ENCODE results near the gene PBX4. TPM values are rescaled to one million over a fixed set of nuclear protein-coding genes. Genes with fewer than 3 reads are reported as not detected.
A peak's percentile ranks its signal among the peaks of the same experiment; 100 is the strongest.

Gene PBX4
- total and polyA plus RNA-seq, 2 of the 8 experiments (the other 6 are each of a cell fraction or from before 2014, with no cell fraction given), result 3.4 to 3.8 TPM

DNA sequence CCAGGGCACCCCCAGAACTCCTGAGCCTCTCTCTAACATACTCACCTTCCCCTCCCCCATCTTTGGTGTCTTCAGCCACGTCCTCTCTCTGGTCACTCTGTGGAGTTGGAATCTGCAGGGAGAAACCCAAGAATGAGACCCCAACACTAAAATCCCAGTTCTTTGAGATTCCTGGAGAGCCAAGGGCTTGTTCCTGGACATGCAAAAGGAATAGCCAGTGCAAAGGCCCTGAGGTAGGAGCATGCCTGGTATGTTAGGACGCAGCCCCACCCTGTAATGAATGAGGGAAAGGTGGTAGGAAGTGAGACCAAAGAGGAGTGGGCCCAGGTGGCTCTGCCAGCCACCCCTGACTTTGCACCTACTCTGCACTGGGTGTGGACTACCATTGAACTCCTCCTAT, 11.9 kb upstream of the PBX4 start:
- Histone ChIP-seq H3K9me3 (ENCODE audit: insufficient read depth in 2 of 2, low read depth in 1 of 2, low read length in 1 of 2) (no peaks in the 10 kb centered on the region), H2AFZ (ENCODE audit: low read length) (no peak overlapping the region), H3K27me3 (replicated peaks in 1 of 4; ENCODE audit: control insufficient read depth in 3 of 4, extremely low read depth in 1 of 4, insufficient read depth in 3 of 4, low read length in 3 of 4) (no peaks in the 10 kb centered on the region), H4K20me1 (replicated peaks in 1 of 2; ENCODE audit: control insufficient read depth in 1 of 2, insufficient read depth in 2 of 2, low read length in 2 of 2) (peaks cover 0 to 6% of the 10 kb centered on the region in 2 experiments), H3K79me2 (ENCODE audit: control insufficient read depth in 1 of 2, insufficient read depth in 2 of 2, low read length in 2 of 2) (peaks cover 0 to 15% of the 10 kb centered on the region in 2 experiments; a peak in 2 of 4 replicates), H3K56ac (replicated peaks; ENCODE audit: insufficient read length, low read depth, low read length) (no peak overlapping the region), H3K4me1 (replicated peaks in 1 of 4; ENCODE audit: control insufficient read depth in 3 of 4, insufficient read depth in 4 of 4, low read length in 3 of 4) (peaks cover 0 to 11% (median 8%) of the 10 kb centered on the region in 4 experiments; a peak in 5 of 7 replicates), H2BK12ac (ENCODE audit: low read depth, low read length) (no peak overlapping the region), H3K27ac (ENCODE audit: low read depth, low read length) (no peak overlapping the region), H3K4ac (replicated peaks; ENCODE audit: insufficient read length, low read depth, low read length) (no peak overlapping the region), H3K4me2 (ENCODE audit: insufficient read depth in 1 of 2, low read depth in 2 of 2, low read length in 2 of 2) (no peak overlapping the region), H3K79me1 (ENCODE audit: low read depth, low read length) (peaks cover 10% of the 10 kb centered on the region), H4K5ac (ENCODE audit: insufficient read length, low read depth, low read length) (no peak overlapping the region), H2AK5ac (ENCODE audit: low read depth, low read length) (no peak overlapping the region), H3K14ac (ENCODE audit: insufficient read length) (no peak overlapping the region), H2BK120ac (replicated peaks; ENCODE audit: low read depth, low read length) (no peak overlapping the region), H2BK20ac (ENCODE audit: low read length) (no peak overlapping the region), H3K9ac (replicated peaks in 1 of 4; ENCODE audit: extremely low read depth in 1 of 4, low read depth in 3 of 4, low read length in 3 of 4) (no peak overlapping the region), H4K8ac (ENCODE audit: extremely low read depth, insufficient read depth, low read length) (no peak overlapping the region), H3K23me2 (ENCODE audit: low read depth, low read length) (peaks cover 10% of the 10 kb centered on the region), H3K4me3 (ENCODE audit: extremely low read depth in 1 of 4, insufficient read depth in 2 of 4, low read depth in 3 of 4, low read length in 4 of 4) (no peak overlapping the region), H2BK15ac (ENCODE audit: low read length) (no peak overlapping the region), H4K91ac (replicated peaks; ENCODE audit: insufficient read length, low read length) (no peak overlapping the region), H3K18ac (ENCODE audit: extremely low read depth, low read length) (no peak overlapping the region), H3K23ac (ENCODE audit: insufficient read length) (no peak overlapping the region), H3K36me3 (ENCODE audit: control insufficient read depth in 2 of 4, insufficient read depth in 4 of 4, low read length in 3 of 4) (peaks cover 7 to 13% (median 12%) of the 10 kb centered on the region in 4 experiments), H2BK5ac (ENCODE audit: low read depth, low read length) (no peak overlapping the region)
- 89% methylated on average over 2 of the region's 2 CpGs; no CpG with 5 or more reads in 1 of the 2 experiments for WGBS, 2 experiments (ENCODE audit: extremely low coverage in 1 of 2, insufficient coverage in 1 of 2, insufficient read length in 1 of 2, insufficient replicate concordance in 2 of 2, low coverage in 1 of 2, low lambda C conversion rate in 2 of 2, missing lambda C conversion rate in 1 of 2)
- CTCF ChIA-PET (ENCODE audit: partially characterized antibody), result interaction anchor here (0.6 to 1.0 kb wide), 3 partner anchors 76 to 246 kb away, joined by 3 to 4 read pairs (median 3); no protein-coding TSS in a partner anchor
- no peak for FAIRE-seq
- DNase-seq (ENCODE audit: low read depth in 1 of 2, low spot score in 2 of 2), result no peak
- TF ChIP-seq NANOG (IDR thresholded peaks at IDR 0.05; ENCODE audit: insufficient read depth, low read depth, low read length, poor library complexity, severe bottlenecking) (no peak), RAD21 (IDR thresholded peaks at IDR 0.05 in 1 of 2, conservative IDR thresholded peaks at IDR 0.05 in 1 of 2; ENCODE audit: low read depth in 2 of 2, low read length in 2 of 2) (no peak), KDM1A (IDR thresholded peaks at IDR 0.05; ENCODE audit: borderline replicate concordance, low read length) (peak; percentile 39; the same call in 1 of the 2 replicates), FOSL1 (IDR thresholded peaks at IDR 0.05; ENCODE audit: insufficient read depth, low read depth, low read length) (no peak)
- POLR2A ChIA-PET (ENCODE audit: partially characterized antibody), result interaction anchor here (1.1 to 2.6 kb wide), 3 partner anchors 8 to 27 kb away, joined by 3 to 6 read pairs (median 3); no protein-coding TSS in a partner anchor
